ENCODE measurements around the gene NEK9.
"Not testable (repeated sequence)": the region's sequence is repeated elsewhere in the genome, so short reads cannot be mapped to it uniquely, and the experiment has no call there.

NEK9 gene

GRCh38 chr14:75156111-75156510 lies 29.3 kb upstream of the NEK9 start:
- Mint-ChIP-seq H3K4me1 (peaks cover 57% of the 10 kb centered on the region), H3K9me3 (no peaks in the 10 kb centered on the region), H3K27ac (no peak overlapping the region), H3K36me3 (ENCODE audit: low read depth) (peaks cover 10% of the 10 kb centered on the region), H3K4me3 (no peak overlapping the region), H3K27me3 (no peaks in the 10 kb centered on the region)
- DNase-seq, result no peak
- no peak for ATAC-seq

- H3K4me1 Mint-ChIP-seq, result peaks cover 49% of the 10 kb centered on the region
- no peak for DNase-seq
- ATAC-seq, result peak; percentile 50
These were observed 28.3 kb upstream of the NEK9 start for GRCh38 chr14:75155169-75155568.

GRCh38 chr14:75153295-75153694 lies 26.4 kb upstream of the NEK9 start:
- Mint-ChIP-seq H3K4me1 (peaks cover 36% of the 10 kb centered on the region), H3K9me3 (no peaks in the 10 kb centered on the region), H3K36me3 (ENCODE audit: low read depth) (peaks cover 17% of the 10 kb centered on the region), H3K27me3 (no peaks in the 10 kb centered on the region), H3K27ac (no peak overlapping the region), H3K4me3 (no peak overlapping the region)
- no peak for ATAC-seq
- no peak for DNase-seq

More at GRCh38 chr14:75155169-75155568, 28.3 kb upstream of the NEK9 start:
- H3K27ac Mint-ChIP-seq, result no peak overlapping the region
- H3K36me3 Mint-ChIP-seq (ENCODE audit: low read depth), result peaks cover 8% of the 10 kb centered on the region
- H3K9me3 Mint-ChIP-seq, result no peaks in the 10 kb centered on the region
- no peak overlapping the region for H3K4me3 Mint-ChIP-seq
- no peaks in the 10 kb centered on the region for H3K27me3 Mint-ChIP-seq

- H3K4me3 Mint-ChIP-seq, result no peak overlapping the region
- no peaks in the 10 kb centered on the region for H3K27me3 Mint-ChIP-seq
- no peak overlapping the region for H3K27ac Mint-ChIP-seq
- peaks cover 19% of the 10 kb centered on the region for H3K36me3 Mint-ChIP-seq (ENCODE audit: low read depth)
- H3K4me1 Mint-ChIP-seq, result peaks cover 35% of the 10 kb centered on the region
- no peak for ATAC-seq
- no peak for DNase-seq
- no peaks in the 10 kb centered on the region for H3K9me3 Mint-ChIP-seq
These were observed 25.0 kb upstream of the NEK9 start for GRCh38 chr14:75151851-75152250.

- not testable (repeated sequence) for H3K27me3 Mint-ChIP-seq, H3K4me3 Mint-ChIP-seq, ATAC-seq, DNase-seq, H3K27ac Mint-ChIP-seq, H3K9me3 Mint-ChIP-seq
- peaks cover 36% of the 10 kb centered on the region for H3K4me1 Mint-ChIP-seq
- peaks cover 27% of the 10 kb centered on the region for H3K36me3 Mint-ChIP-seq (ENCODE audit: low read depth)
These were observed 23.8 kb upstream of the NEK9 start for GRCh38 chr14:75150637-75151036.

- ATAC-seq, result no peak
- no peak for DNase-seq
- H3K4me1 Mint-ChIP-seq, result peaks cover 35% of the 10 kb centered on the region
- H3K27ac Mint-ChIP-seq, result no peak overlapping the region
- H3K4me3 Mint-ChIP-seq, result no peak overlapping the region
- no peaks in the 10 kb centered on the region for H3K27me3 Mint-ChIP-seq
- no peaks in the 10 kb centered on the region for H3K9me3 Mint-ChIP-seq
- H3K36me3 Mint-ChIP-seq (ENCODE audit: low read depth), result peaks cover 30% of the 10 kb centered on the region
These were observed 23.3 kb upstream of the NEK9 start for GRCh38 chr14:75150150-75150549.

GRCh38 chr14:75147423-75148071 lies 20.7 kb upstream of the NEK9 start:
- peak; percentile 81 for ATAC-seq
- Mint-ChIP-seq H3K4me3 (no peak overlapping the region), H3K4me1 (peaks cover 49% of the 10 kb centered on the region), H3K27ac (peak overlapping the region; percentile 60), H3K9me3 (no peaks in the 10 kb centered on the region), H3K36me3 (ENCODE audit: low read depth) (peaks cover 42% of the 10 kb centered on the region), H3K27me3 (no peaks in the 10 kb centered on the region)
- no peak for DNase-seq

- H3K27me3 Mint-ChIP-seq, result no peaks in the 10 kb centered on the region
- ATAC-seq, result peak; percentile 64
- H3K4me3 Mint-ChIP-seq, result no peak overlapping the region
- no peak overlapping the region for H3K27ac Mint-ChIP-seq
- peaks cover 60% of the 10 kb centered on the region for H3K4me1 Mint-ChIP-seq
- no peak for DNase-seq
- H3K36me3 Mint-ChIP-seq (ENCODE audit: low read depth), result peaks cover 37% of the 10 kb centered on the region
- no peaks in the 10 kb centered on the region for H3K9me3 Mint-ChIP-seq
These were observed 18.1 kb upstream of the NEK9 start for GRCh38 chr14:75144944-75145343.

GRCh38 chr14:75143761-75144527 lies 17.1 kb upstream of the NEK9 start:
- Mint-ChIP-seq H3K27ac (no peak overlapping the region), H3K9me3 (no peaks in the 10 kb centered on the region)
- no peak for DNase-seq

GRCh38 chr14:75142494-75142893 lies 15.6 kb upstream of the NEK9 start:
- Mint-ChIP-seq H3K9me3 (no peaks in the 10 kb centered on the region), H3K4me3 (no peak overlapping the region), H3K27ac (no peak overlapping the region), H3K36me3 (ENCODE audit: low read depth) (peaks cover 28% of the 10 kb centered on the region), H3K4me1 (peaks cover 73% of the 10 kb centered on the region), H3K27me3 (no peaks in the 10 kb centered on the region)
- DNase-seq (no peak), ATAC-seq (no peak)

More at GRCh38 chr14:75143761-75144527, 17.1 kb upstream of the NEK9 start:
- H3K4me3 Mint-ChIP-seq, result no peak overlapping the region
- no peak for ATAC-seq
- peaks cover 70% of the 10 kb centered on the region for H3K4me1 Mint-ChIP-seq
- H3K36me3 Mint-ChIP-seq (ENCODE audit: low read depth), result peaks cover 30% of the 10 kb centered on the region
- no peaks in the 10 kb centered on the region for H3K27me3 Mint-ChIP-seq

GRCh38 chr14:75141967-75142366 lies 15.1 kb upstream of the NEK9 start:
- Mint-ChIP-seq H3K4me3 (no peak overlapping the region), H3K9me3 (no peaks in the 10 kb centered on the region), H3K27me3 (no peaks in the 10 kb centered on the region), H3K4me1 (peaks cover 69% of the 10 kb centered on the region), H3K36me3 (ENCODE audit: low read depth) (peaks cover 27% of the 10 kb centered on the region), H3K27ac (no peak overlapping the region)
- DNase-seq (no peak), ATAC-seq (no peak)

- Mint-ChIP-seq H3K4me1 (peaks cover 60% of the 10 kb centered on the region), H3K4me3 (no peak overlapping the region), H3K36me3 (ENCODE audit: low read depth) (peaks cover 22% of the 10 kb centered on the region)
These were observed 14.2 kb upstream of the NEK9 start for GRCh38 chr14:75141062-75141461.

GRCh38 chr14:75140620-75141019 lies 13.8 kb upstream of the NEK9 start:
- Mint-ChIP-seq H3K9me3 (no peaks in the 10 kb centered on the region), H3K36me3 (ENCODE audit: low read depth) (peaks cover 22% of the 10 kb centered on the region), H3K4me1 (peaks cover 59% of the 10 kb centered on the region), H3K4me3 (no peak overlapping the region), H3K27me3 (no peaks in the 10 kb centered on the region), H3K27ac (no peak overlapping the region)
- DNase-seq (no peak), ATAC-seq (no peak)

More at GRCh38 chr14:75141062-75141461, 14.2 kb upstream of the NEK9 start:
- peak overlapping the region; percentile 35 for H3K27ac Mint-ChIP-seq
- DNase-seq (no peak), ATAC-seq (no peak)
- no peaks in the 10 kb centered on the region for H3K9me3 Mint-ChIP-seq
- no peaks in the 10 kb centered on the region for H3K27me3 Mint-ChIP-seq

- Mint-ChIP-seq H3K27ac (peak overlapping the region; percentile 63), H3K27me3 (no peaks in the 10 kb centered on the region), H3K4me3 (no peak overlapping the region), H3K4me1 (peaks cover 45% of the 10 kb centered on the region), H3K36me3 (ENCODE audit: low read depth) (peaks cover 23% of the 10 kb centered on the region), H3K9me3 (no peaks in the 10 kb centered on the region)
- ATAC-seq, result no peak
- DNase-seq, result no peak
These were observed 12.3 kb upstream of the NEK9 start for GRCh38 chr14:75139185-75139584.

GRCh38 chr14:75138492-75138891 lies 11.6 kb upstream of the NEK9 start:
- DNase-seq (no peak), ATAC-seq (peak; percentile 33)
- H3K27ac Mint-ChIP-seq, result peak overlapping the region; percentile 53
- peaks cover 42% of the 10 kb centered on the region for H3K4me1 Mint-ChIP-seq
- H3K9me3 Mint-ChIP-seq, result no peaks in the 10 kb centered on the region
- no peak overlapping the region for H3K4me3 Mint-ChIP-seq
- no peaks in the 10 kb centered on the region for H3K27me3 Mint-ChIP-seq
- H3K36me3 Mint-ChIP-seq (ENCODE audit: low read depth), result peaks cover 25% of the 10 kb centered on the region
